Measurements from ENCODE around the gene UBE2QL1.

The UBE2QL1 gene

DNA sequence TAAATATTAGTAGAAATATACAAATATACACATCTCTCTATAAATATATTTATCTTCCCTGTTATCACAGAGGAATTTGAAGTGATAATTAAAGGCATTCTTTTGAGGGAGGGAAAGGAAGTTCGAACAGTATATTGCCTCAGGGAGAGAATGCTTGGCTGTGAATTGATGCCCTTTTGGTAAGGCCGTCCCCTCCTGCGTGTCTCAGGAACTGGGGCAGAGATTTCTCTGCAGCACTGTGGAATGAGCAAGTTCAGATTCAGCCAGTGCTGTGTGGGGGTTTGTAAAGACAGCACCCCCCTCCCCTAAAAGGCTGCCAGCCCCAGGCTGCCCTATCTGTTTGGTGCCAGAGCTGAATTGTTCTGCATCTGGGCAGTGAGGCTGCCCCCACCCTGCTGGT, 42.0 kb downstream of the UBE2QL1 start:
- DNase-seq = no peak
- in situ Hi-C loops (cut with HindIII; ENCODE audit: low pct_ligation_motif_present, low pct_unique_long_range_greater_than_20kb, low sequenced_read_pairs) = no loop called here

DNA sequence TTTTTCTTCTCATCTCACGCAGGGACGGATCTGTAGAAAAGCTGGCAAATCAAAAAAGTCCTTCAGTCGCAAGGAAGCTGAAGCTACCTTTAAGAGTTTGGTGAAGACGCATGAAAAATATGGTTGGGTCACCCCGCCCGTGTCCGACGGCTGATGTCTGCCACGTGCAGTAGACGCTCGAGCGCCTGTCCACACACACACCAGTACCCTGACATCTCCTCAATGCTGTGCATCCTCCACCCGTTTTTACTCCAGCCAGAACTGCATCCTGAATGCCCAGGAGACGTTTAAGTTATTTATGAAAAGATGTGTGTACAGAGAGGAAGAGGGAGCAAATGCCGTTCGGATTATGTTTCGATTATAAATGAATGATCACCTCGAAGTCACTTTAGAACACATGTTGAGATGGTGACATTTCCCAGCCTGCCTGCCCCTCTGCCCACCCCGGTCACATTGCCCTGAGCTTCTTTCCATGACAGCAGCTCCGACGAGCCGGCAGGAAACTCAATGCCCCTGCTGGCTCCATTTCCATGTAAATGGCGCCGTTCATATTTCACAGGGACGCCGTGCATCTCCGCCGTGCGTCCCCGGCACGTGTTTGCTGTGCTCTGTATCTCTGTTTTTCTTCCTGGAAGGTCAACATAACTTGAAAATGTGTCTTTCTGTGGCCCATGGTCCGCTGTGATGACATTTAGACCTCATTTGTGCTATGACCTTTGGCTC, 42.7 kb downstream of the UBE2QL1 start:
- DNase-seq = no peak
- in situ Hi-C loops (cut with HindIII; ENCODE audit: low pct_ligation_motif_present, low pct_unique_long_range_greater_than_20kb, low sequenced_read_pairs) = no loop called here

DNA sequence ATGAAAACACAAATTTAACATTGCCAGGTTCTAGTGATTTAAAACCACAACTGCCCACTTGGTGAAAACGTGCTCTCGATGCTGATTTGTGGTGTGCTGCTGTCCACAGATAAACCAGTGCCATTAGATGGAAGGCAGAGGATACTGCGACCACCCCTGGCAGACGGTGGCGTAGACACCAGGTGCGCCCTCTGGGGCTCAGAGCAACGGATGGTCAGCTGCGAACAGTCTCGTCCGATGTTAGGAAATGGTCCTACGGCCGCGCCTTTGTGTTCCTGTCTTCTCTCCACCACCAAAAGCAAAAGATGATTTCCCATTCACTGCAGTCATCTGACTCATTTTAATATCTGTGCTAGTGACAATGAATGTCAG, 43.2 kb downstream of the UBE2QL1 start:
- in situ Hi-C loops (cut with HindIII; ENCODE audit: low pct_ligation_motif_present, low pct_unique_long_range_greater_than_20kb, low sequenced_read_pairs) = no loop called here
- DNase-seq = no peak

DNA sequence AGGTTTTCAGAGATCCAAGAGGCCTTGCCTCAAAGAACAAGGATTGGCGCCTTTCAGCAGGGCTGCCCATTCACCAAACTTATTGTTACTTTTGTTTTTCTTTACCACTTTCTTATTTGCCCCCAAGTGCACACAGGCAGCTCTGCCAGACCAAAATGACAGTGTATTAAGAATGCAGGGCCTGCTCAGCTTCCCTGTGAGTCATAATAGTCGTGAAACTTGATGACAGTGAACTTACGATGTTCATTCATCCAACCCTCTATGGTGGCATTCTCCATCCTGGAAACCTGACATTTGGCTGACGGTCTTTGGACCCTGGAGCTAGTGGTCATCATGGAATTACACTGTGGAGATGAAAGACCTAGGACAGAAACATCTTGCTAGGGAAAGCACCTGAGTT, 44.3 kb downstream of the UBE2QL1 start:
- in situ Hi-C loops (cut with HindIII; ENCODE audit: low pct_ligation_motif_present, low pct_unique_long_range_greater_than_20kb, low sequenced_read_pairs) = no loop called here
- no peak for DNase-seq

DNA sequence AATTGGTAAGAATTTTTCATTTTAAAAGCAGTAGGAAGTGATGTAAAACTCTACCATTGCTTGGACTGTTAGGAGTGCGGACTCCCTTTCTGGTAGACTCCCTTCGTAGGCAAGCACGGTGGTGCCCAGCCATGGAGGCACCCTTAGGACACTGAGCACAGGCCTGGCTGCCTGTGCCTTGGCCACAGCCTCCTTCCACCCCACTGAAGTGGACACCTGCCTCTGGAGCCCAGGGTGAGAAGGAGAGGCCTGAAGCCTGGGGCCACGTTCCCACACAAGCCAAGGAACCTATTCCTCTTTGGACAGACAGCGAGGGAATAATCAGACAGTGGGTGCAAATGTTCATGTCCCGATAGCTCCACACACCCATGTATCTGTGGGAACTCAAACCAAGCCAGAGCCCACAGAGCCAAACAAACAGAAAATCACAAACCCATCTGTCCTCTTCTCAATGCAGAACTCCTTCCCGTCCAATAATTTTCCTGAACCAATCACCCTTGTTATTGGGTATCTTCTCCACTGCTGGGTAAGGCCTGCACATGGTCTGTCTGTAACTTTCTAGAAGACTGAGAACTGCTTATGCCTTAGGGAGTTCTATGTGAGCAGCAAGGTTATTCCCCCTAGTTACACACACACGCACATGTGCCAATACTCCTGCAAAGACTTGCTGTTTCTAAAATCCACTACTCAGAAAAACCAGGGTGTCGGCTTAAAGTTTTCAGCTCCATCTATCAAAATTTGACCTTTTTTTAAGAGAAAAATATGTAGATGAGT, 45.2 kb downstream of the UBE2QL1 start:
- in situ Hi-C loops (cut with HindIII; ENCODE audit: low pct_ligation_motif_present, low pct_unique_long_range_greater_than_20kb, low sequenced_read_pairs) = no loop called here
- DNase-seq = no peak

DNA sequence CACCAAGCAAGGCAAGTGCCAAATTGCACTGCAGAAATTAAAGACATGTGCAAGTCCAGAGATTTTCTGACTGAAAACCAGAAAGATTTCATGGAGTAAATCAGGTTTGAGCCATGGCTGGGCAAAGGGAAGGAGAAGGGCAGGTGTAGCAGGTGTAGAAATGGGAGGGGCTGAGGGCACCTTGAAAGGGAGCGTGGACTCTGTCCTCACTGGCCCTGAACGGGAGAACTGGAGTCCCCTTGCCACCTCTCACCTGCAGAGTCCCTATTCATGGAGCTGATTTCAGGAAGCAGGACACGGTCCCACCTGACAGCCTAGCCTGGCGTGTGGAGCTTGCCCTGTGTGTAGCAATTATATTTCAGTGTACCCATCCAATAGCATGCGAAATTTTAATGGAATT, 46.3 kb downstream of the UBE2QL1 start:
- DNase-seq = no peak
- in situ Hi-C loops (cut with HindIII; ENCODE audit: low pct_ligation_motif_present, low pct_unique_long_range_greater_than_20kb, low sequenced_read_pairs) = no loop called here

DNA sequence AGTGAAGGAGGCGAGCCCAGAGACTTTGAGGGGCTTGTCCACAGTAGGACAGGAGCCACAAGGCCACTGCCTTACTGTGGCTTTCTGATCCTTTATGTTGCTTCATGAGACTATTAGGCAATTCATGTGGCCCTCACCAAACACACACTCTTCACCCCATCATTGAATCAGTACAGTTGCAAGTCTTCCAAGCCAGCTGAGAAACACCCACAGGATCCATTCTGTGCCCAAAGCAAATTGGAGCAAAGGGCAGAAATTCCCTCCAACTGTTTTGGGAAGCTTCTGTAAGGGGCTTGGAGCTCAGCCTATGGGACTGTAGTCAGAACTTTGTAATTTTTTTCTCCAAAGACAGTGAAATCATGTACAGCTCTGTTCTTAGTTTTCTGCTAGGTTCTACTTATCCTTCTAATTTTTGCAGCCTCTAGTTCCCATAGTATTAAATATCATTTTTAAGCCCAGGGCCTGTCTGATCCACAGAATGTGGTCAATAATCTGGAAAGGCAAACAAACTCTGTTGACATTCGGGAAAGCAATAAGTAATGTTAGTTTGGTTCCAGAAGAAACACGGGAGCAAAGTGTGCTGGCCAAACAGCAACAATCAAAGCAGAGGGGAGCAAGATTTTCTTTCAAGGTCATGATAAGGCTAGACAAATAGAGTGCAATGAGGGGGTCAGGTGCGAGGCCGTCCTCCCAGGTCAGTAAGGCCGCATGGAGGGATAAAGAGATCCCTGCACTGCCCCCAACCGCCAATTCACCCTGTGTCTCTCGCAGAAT, 47.0 kb downstream of the UBE2QL1 start:
- in situ Hi-C loops (cut with HindIII; ENCODE audit: low pct_ligation_motif_present, low pct_unique_long_range_greater_than_20kb, low sequenced_read_pairs) = no loop called here
- no peak for DNase-seq

DNA sequence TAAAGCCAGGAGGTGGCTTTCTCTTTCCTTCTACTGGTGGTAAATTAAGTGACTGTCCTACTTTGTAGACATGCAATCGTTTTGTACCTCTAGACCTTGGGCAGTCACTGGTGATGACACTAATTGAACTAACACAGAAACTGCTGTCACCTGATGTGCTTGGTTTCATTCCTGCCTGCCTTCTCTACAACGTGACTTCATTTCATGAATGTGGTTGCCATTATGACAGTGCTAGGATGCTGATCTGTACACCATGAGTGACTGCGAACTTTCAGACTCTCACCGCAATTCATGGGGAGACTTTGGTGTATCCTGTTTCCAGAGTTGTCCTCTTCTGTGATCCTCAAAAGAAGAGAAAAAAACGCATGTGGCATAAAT, 47.5 kb downstream of the UBE2QL1 start:
- no peak for DNase-seq
- in situ Hi-C loops (cut with HindIII; ENCODE audit: low pct_ligation_motif_present, low pct_unique_long_range_greater_than_20kb, low sequenced_read_pairs) = no loop called here

DNA sequence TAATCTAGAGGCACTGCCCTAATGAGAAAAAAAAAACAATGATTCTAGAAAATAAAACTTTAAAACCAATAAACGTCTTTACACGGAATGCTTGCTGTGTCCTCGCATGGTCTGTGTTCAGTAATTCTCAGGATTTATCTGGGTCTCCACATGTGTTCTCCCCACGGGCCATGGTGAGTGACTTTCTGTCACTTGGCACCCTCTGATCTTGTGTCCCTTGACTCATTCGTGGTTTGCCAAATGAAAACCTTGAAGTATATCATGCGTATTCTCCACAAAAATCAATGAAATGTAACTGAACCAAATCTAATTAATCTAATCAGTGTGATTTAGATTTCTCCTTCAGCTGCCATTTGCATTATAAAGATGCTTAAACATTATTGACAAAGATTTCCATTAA, 48.0 kb downstream of the UBE2QL1 start:
- in situ Hi-C loops (cut with HindIII; ENCODE audit: low pct_ligation_motif_present, low pct_unique_long_range_greater_than_20kb, low sequenced_read_pairs) = no loop called here
- no peak for DNase-seq

DNA sequence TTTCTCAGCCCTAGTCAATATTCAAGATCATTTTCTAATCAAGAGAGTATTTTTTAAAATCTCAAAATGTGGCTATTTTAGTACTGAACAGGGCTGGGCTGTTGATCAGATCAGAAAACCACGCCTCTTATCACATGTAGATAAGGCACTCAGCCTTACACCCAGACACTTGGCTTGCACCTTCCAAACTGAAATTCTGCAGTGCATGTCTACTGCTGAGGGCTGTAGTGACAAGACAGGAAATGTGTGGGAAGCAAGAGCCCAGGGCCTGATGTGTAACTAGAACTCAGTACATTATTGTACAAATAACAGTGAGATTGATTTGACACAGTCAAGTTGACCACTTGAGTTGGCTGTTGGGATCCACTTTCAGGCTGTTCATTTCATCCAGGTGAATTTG, 48.6 kb downstream of the UBE2QL1 start:
- in situ Hi-C loops (cut with HindIII; ENCODE audit: low pct_ligation_motif_present, low pct_unique_long_range_greater_than_20kb, low sequenced_read_pairs) = no loop called here
- DNase-seq = no peak

DNA sequence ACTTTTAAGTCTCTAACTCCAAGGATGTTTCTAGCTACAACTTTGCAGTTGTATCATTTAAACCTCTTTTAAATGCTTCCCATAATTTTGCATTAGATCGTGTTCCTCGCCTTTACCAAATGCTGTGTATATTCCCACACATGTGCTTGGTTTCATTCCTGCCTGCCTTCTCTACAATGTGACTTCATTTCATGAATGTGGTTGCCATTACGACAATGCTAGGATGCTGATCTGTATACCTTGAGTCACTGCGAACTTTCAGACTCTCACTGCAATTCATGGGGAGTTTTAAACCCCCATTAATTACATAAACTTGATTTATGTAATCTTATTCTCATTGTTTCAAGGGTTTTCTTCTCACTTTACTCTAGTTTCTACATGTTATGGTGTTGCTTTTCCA, 50.3 kb downstream of the UBE2QL1 start:
- in situ Hi-C loops (cut with HindIII; ENCODE audit: low pct_ligation_motif_present, low pct_unique_long_range_greater_than_20kb, low sequenced_read_pairs) = no loop called here
- no peak for DNase-seq

DNA sequence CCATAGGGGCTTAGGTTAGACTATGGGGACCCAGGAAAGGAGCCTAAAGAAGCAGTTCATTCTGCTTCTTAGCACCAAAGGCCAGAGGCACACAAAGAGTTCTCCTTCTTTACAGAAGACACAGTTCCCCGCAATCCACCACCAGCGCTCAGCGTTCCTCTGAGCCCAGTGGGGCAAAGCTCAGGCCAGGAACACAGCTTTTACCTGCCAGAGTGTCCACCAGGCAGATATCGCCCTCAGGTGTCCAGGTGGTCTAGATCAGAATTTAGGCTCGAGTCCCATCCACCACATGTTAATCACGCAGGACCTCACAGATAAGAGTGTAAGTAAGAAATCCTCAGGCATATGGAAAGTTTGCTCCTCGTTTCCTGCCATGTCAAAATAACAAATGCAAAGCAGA, 53.0 kb downstream of the UBE2QL1 start:
- DNase-seq = no peak
- in situ Hi-C loops (cut with HindIII; ENCODE audit: low pct_ligation_motif_present, low pct_unique_long_range_greater_than_20kb, low sequenced_read_pairs) = no loop called here

DNA sequence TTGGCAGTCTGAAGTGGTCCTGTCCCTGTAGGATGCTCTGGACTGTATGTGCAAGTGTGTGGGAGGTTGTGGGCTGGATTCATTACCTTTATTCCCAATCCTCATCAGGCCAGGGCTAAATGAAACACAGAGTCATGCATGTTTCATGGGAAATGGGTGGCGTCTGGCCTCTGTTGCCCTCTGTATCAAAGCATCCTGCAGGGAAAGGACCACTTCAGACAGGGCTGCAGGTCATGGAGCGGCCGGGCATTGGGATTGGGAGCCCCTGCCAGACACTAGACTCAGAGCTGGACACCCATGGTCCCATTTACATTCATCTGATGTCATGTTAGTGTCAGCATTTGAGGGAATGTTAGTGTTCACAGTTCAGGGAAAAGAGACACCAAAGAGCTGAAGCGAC, 53.8 kb downstream of the UBE2QL1 start:
- in situ Hi-C loops (cut with HindIII; ENCODE audit: low pct_ligation_motif_present, low pct_unique_long_range_greater_than_20kb, low sequenced_read_pairs) = no loop called here

DNA sequence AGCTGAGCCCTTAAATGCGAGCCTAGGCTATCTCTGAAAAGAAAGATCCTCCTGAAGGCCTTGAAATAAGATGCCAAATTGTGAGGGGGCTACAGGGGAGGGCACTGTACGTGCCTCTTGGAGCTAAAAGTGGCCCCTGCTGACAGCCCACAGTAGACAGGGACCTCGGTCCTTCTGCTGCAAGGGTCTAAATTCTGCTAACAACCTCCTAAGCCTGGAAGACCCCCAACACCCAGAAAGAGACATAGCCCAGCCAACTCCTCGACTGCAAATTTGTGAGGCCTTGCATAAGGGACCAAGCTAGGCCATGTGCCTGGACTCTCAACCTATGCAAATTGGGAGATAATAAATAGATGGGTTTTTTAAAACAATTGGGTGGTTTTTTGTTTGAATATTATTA, 54.7 kb downstream of the UBE2QL1 start:
- in situ Hi-C loops (cut with HindIII; ENCODE audit: low pct_ligation_motif_present, low pct_unique_long_range_greater_than_20kb, low sequenced_read_pairs) = no loop called here
- DNase-seq = no peak

More for the DNA sequence above, 53.8 kb downstream of the UBE2QL1 start:
- no peak for DNase-seq

DNA sequence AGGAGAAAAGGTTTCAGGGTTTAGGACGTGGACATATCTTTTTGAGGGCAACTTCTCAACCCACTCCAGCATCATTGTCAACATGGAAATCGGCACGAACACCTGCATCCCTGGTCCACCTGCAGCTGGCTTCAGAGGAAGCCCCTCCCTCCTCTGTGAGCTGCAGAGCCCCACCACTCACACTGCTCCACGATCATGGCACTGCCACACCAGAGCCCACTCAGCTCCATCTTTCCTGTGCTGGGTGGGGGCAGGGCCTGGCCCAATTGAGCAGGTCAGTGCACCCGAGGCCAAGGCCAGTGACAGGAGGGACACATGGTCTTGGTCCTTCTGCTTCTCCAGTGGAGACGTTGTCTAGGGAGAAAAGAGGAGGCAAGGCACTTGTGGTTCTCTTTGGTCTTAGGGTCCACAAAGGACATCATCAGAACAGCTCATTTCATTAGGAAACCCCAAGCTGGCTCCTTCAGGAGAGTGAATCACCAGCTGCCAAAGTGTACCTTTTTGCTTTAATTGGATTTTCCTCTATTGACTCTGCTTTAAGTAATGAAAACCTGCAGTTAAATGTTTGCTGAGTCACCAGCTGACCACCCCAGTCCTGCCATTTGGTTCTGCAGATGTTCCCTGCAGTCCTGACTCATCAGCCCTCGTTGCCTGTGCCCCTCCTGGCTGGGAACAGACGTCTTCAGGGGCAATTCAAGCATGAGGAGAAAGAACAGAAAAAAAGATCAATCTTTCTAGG, 56.2 kb downstream of the UBE2QL1 start:
- in situ Hi-C loops (cut with HindIII; ENCODE audit: low pct_ligation_motif_present, low pct_unique_long_range_greater_than_20kb, low sequenced_read_pairs) = no loop called here
- DNase-seq = no peak

DNA sequence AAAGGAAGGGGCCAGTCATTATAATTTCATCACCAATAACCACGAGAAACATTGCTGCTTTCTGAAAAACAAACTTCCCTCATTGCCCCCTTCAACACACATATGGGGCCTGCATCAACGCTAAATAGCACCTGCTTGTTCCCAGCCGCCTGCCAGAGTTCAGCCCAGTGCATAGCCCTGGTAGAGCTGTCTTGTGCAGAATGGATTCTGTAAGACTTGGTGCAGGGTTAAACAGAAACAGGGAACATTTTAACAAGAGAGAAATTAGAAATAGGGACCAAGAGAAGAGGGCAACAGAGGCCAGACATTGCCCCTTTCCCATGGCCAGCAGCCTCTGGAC, 56.7 kb downstream of the UBE2QL1 start:
- no peak for DNase-seq
- in situ Hi-C loops (cut with HindIII; ENCODE audit: low pct_ligation_motif_present, low pct_unique_long_range_greater_than_20kb, low sequenced_read_pairs) = no loop called here

DNA sequence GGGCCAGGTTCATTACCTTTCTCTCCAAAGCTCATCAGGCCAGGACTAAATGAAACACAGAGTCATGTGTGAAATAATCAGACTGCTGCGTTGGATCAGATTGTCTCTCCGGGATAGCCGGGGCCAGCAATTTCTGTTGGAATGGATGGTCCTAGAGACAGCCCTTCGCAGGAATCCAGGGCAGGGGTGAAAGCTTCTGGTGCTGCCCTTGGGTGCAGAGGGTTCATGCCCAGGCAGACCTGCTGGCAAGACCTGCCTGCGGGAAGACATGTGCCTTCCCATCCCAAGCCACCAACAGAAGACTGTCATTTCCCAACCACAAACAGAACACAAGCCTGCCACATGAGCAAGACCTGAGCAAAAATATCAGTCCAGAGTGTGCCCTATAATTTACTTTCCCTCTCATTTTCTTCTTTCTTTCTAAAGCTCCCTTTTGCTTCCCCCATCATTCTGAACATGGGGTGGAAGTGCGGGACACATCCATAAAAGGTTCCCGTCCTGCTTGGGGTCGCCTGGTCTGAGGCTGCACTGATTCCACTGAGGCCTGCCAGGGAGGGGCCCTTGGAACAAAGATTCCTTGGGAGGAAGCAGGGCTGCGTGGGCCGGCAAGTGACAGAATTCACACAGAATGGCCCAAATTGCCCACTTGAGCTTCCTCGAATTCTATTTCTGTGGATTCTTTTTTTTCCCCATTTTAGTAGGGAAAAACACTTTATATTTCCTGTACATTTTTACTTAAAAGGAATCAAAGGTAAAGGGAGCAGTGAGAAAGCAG, 57.3 kb downstream of the UBE2QL1 start:
- in situ Hi-C loops (cut with HindIII; ENCODE audit: low pct_ligation_motif_present, low pct_unique_long_range_greater_than_20kb, low sequenced_read_pairs) = no loop called here

DNA sequence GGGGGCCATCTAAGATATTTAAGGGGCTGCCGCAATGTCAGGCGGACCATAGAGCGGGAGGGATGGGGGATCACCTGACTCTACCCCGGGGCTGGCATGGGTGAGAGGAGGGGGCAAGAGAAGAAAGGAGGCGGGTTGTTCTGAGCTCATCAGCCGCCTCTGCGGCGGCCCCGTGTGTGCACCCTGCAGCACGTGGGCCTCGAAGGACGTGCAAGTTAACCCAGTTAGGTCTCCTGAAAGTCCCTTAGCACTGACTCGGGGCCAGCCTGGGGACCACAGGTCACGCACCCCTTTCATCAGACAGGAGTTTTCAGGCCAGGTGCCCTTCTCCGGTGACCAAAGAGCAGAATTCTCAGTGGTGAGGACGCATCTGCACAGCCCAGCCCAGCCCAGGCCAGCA, 58.0 kb downstream of the UBE2QL1 start:
- no peak for DNase-seq
- in situ Hi-C loops (cut with HindIII; ENCODE audit: low pct_ligation_motif_present, low pct_unique_long_range_greater_than_20kb, low sequenced_read_pairs) = no loop called here

More for the DNA sequence above, 57.3 kb downstream of the UBE2QL1 start:
- DNase-seq = no peak

Data from ACHN (cell line).